HG02642 (cell line): ENCODE measurements around the gene HYDIN.
"Not testable (repeated sequence)": the region's sequence is repeated elsewhere in the genome, so short reads cannot be mapped to it uniquely, and the experiment has no call there.

Experiments used
- ATAC-seq: cut with Tn5 transposase; IDR thresholded peaks from one replicate; pipeline ENCODE4 v1.9.1; 2021; ENCODE audit warnings: mild to moderate bottlenecking; ENCODE audit not compliant: unreplicated experiment, poor library complexity

The HYDIN gene

DNA sequence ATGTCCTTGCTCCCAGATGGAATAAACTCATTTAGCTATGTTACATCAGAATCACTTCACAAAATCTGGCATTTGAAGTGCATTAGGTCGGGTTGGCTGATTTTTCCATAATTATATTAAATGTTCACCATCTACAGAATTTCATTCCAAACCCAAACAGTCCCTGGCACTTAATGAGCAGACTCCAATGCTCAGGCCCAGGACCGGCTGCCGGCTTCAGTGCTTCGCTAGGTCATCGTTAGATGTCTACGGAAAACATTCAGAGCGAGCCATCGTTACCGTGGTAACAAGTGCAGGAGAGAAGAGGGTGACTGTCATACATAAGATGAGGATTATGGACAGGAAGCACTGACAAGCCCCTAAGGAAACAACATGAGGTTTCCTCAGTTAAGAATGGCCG lies 215.1 kb downstream of the HYDIN start:
- ATAC-seq, result not testable (repeated sequence)

DNA sequence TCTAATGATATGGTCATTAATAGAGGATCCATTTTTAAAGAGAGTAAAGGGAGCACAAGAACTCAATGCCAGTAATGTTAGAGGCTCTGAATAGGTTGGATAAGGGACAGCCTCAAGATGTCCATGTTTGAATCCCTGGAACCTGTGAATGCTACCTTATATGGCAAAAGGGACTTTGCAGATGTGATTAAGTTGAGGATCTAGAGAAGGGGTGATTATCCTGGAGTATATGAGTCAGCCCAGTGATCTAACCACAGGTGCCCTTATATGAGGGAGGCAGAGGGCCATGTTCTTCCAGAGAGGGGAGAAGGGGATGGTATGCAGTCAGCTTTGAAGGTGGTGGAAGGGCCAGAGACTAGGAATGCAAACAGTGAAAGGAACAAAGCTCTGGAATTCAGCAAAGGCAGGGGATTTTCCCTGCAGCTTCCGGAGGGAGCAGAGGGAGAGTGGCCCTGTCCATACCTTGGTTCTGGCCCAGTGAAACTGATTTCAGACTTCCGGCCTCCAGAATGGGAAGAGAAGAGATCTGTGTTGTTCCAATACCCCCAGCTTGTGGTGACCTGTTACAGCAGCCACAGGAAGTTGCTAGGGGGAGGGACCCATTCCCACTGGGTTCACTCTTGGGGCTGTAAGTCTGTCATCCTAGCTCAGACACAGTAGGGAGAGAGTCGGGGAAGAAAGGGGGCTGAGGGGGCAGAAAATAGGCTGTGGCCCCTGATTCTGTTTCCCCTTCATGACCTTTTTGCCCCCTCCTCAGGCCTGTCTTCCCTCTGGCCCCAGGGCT lies 220.9 kb downstream of the HYDIN start:
- ATAC-seq, result not testable (repeated sequence)

DNA sequence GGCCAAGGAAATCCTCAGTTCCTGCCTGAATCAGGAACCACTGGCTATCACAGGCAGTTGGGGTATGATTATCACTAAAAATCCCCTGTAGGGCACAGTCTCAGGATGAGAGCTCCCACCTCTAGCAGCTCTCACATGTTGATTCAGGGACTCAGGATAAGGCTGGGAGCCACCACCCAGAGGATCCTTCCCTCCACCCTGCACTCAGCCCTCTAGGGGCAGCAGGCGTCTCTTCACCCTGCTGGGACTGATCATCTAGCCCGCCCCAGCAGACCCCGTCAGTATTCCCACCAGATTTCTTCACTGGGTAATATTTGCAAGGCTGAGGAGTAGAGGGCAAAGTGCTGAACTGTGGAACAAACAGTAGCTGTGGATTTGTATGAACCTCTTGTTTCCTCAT lies 224.0 kb downstream of the HYDIN start:
- not testable (repeated sequence) for ATAC-seq

DNA sequence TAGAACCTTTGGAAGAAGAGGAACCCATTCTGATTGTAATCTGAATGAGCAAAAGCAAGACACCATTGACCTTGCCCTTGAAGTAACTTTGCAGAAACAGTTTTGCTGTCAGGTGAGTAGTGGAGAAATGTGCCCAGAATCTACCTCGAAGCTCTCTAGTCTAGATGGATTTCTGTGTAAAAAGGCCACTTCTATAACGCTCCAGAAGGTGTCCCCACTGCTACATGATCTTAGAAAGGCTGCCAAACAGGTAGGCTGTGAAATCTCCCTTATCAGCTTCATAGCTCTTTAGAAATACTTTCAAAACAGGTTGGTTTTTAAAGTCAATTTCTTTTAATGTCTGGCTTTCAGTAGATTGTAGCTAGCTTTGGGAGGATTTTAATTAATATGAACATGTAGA lies 230.8 kb downstream of the HYDIN start:
- ATAC-seq, result not testable (repeated sequence)

DNA sequence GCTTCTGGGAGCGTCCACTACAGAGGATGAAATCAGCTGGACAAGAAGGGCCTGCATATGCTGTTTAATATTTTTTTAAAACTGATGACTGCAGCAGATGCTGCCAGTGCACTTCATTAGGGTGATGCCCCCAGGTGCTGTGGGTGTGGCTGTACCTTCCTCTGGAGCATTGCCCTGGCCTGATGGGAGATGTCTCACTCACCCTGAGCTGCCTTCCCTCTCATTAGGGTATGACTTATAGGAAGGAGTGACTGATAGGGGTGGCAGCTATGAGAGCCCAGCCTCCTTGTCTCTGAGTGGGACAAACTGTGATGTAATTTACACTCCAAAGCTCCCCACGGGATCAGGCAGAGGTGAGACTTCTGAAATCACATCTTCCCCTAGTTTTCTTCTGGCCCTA lies 234.7 kb downstream of the HYDIN start:
- ATAC-seq, result not testable (repeated sequence)

DNA sequence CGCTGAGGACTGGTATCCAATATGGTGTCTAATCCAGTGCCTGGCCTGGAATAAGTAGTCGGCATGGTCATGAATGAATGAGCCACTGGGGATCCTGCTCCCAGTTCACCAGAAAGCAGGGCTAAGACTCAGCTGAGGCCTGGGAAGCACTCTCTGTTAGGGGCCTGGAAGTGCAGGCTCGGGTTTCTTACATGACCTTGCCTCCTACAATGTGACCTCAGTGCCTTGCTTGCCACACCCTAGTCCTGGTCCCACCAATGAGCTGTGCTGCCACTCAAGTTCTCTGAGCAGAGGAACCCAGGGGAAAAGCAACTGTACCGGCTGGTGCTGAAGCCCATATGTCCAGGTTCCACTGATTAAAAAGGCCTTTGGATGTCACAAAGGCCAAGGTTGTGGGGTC lies 238.0 kb downstream of the HYDIN start:
- not testable (repeated sequence) for ATAC-seq

DNA sequence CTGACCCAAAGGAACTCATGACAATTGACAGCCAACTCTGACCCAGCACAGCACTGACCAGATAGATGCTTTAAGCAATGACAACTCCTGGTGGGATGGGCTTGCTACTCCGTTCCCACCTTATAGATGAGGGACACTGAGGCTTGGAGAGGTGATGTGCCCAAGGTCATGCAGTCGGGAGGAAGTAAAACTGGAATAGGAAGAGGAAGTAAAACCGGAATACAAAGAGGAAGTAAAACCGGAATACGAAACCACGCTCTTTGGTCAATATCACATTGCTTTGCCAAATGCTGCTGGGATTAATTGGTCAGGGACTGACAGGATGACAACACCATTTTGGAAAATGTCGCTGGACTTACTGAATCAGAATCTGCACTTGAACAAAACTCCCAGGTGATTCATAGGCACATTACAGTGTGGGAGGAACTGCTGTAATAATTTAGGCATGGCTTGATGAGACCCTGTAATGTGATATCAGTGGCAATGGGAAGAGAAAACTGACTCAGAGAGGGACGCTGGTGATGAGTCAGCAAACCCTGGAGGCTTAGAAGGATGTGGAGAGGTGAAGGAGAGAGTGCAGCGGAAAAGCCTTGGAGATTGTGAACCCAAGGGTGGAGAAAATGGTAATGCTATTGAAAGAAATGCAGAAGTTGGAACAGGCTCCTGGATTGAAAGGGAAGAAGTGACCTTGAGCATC lies 243.4 kb downstream of the HYDIN start:
- not testable (repeated sequence) for ATAC-seq

DNA sequence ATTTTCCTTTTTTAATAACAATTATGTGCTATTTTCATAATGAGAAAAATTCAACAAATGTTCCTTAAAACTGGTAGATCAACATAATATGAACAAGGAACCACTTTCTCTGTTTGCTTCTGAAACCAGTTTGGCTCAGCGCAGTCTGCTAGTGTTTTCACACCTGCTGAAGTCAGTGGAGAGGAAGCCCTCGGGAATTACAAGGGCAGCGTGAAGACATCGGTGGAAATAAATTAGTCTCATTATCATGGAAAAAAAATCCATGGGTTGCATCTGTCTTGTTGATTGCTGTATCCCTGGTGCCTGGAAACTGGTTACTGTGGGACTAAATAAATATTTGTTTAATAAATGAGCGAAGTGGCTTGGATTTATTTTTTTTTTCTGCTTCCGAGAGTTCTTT lies 245.8 kb downstream of the HYDIN start:
- ATAC-seq, result not testable (repeated sequence)

DNA sequence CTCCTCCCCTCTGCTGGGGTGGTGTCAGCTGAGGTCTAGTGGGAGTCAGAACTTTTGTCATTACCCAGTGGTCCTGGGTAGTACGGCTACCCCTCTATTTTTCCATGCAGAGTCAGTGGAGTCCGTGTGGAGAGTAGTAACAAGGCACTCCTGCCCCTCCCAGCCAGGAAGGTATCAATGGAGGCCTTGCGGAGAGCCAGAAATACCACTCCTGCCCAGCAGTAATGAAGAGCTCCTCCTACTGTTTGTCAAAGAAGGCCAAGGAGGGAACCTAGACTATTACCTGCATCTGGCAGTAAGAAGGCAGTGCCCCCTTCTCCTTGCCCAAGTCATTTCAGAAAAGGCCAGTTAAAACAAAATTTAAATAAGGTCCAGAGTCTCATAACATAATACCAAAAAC lies 262.2 kb downstream of the HYDIN start:
- ATAC-seq, result not testable (repeated sequence)

DNA sequence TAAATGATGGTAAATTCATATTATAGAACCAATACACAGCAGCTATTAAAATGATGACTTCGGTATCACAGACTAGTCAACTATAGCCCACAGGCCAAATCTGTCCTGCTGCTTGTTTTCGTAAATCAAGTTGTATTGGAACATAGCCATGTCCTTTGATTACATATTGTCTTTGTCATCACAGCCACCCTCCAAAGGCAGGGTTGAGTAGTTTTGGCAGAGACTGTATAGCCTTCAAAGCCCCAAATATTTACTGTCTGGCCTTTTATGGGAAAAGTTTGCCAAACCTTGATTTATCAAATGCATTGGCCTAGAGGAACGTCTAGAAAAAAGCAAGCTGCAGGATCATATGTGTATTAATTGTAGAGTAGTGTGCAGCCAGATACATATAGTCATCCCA lies 270.4 kb downstream of the HYDIN start:
- ATAC-seq, result not testable (repeated sequence)

DNA sequence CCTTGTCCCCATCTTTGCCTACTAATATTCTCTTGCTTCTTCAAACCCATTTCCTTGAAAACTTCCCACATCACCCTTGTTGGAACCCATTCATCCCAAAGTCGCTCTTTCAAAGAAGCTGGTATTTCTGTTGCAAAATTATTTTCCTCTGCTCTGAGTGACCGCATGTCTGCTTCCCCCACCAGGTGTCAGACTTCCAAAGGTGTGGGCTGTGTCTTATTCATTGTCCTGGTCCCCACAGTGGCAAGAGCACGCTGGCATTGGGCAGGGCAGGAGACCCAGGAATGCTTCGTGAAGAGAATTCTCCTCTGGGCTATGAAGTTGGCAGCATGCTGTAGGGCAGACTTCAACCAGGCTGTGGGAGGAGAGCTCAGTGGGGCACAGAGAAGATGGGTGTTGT lies 275.6 kb downstream of the HYDIN start:
- ATAC-seq, result not testable (repeated sequence)

DNA sequence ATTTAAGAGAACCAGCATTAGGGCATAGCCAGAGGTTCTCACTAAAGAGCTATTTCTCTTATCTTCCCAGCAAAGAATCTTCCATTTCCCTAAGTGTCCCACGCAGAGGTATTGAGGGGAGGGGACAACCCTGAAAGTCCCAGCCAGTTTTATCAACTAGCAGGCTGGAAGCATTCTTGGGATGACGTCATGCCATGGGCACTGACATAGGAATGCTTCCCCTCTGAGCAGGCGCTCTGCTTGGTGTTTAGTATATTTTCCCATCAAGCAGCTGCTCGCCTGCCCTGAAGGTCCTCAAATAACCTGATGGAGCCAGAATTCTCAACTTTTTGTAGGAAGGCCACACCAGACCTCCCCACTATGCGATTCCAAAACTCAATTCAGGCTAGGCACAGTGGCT lies 276.7 kb downstream of the HYDIN start:
- not testable (repeated sequence) for ATAC-seq

DNA sequence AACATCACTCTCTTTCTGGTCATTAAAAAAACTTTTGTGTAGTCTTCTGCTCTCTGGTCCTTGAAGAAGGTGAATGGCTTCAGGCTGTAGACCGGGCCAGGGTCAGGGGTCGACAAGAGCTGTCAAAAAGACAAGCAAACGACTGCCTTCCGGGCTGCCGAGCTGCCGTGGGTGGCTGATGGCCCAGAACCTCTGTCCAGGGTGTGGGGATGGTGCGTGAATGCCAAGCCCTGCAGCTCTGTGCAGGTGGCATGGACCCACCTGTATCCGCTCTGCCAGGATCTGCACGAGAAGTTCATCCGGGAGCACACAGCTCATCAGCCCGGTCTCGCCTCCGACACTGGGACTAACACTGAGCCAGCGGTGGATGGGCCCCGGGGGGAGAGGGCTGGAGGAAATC lies 287.0 kb downstream of the HYDIN start:
- not testable (repeated sequence) for ATAC-seq

DNA sequence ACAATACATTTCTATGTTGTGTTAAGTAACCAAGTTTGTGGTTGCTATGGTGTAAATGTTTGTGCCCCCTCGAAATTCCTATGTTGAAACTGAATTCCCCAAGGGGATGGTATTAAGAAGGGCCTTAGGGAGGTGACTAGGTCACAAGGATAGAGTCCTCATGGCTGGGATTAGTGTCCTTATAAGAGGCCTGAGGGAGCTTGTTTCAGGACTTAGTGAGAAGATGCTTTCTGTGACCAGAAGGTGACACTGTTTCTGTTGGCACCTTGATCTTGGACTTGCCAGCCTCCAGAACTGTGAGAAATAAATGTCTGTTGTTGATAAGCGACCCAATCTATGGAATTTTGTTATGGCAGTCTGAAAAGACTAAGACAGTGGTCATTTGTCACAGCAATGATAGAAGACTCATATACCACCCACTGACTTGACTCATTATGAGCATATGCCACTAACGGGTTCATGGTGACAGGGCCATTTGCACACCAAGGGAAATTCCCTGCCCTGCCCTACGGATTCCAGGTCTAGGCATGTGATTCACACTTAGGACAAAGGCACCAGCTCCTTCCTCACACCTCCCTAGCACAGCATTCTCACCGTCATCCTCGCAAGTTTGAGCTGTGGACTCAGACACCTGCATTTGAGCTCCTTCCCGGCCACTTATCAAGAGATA lies 290.7 kb downstream of the HYDIN start:
- not testable (repeated sequence) for ATAC-seq

DNA sequence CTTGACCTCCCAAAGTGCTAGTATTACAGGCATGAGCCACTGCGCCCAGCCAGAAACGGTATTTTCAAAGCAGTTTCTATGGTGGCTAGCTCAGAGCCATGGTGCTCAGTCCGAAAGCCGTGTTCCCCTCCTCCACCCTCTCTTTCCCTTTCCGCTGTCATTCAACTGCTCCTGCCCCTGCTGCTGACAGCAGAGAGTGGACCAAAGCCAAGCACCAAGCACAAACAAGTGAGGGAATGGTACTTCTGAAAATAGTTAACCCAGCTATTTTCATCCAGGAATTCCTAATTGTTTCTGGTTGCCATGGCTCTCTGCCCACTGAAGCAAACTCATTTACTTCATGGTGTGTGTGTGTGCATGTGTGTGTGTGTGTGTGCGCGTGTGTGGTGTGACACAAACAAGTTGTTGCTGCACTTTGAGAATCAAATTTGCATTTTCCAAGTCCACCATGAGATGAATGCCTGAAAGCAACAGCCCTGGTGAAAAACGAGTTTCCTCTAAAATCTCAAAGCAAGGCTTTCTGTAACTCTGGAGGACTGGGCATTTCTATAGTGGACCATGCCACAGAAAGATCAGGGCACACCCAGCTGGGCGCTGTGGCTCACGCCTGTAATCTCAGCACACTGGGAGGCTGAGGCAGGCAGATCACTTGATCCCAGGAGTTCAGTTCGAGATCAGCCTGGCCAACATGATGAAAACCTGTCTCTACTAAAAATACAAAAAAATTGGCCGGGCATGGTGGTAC lies 293.6 kb downstream of the HYDIN start:
- not testable (repeated sequence) for ATAC-seq

DNA sequence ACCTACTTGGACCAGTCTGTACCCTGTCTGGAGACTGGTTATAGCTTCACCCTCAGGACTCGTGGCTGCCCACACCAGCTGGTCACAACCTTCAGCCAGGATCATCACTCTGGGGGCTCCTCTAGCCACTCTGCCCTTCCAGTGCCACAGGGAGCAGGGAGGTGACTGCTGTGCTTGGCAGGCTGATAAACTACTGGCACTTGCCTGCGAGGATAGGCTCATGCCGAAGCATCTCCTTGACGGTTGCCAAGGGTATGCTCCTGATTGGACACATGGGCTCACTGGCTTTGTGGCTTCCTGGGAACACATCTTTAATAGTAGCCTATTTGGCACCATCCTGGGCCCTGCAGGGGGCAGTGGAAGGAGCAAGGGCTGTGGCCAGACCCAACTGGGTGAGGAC lies 295.2 kb downstream of the HYDIN start:
- not testable (repeated sequence) for ATAC-seq

DNA sequence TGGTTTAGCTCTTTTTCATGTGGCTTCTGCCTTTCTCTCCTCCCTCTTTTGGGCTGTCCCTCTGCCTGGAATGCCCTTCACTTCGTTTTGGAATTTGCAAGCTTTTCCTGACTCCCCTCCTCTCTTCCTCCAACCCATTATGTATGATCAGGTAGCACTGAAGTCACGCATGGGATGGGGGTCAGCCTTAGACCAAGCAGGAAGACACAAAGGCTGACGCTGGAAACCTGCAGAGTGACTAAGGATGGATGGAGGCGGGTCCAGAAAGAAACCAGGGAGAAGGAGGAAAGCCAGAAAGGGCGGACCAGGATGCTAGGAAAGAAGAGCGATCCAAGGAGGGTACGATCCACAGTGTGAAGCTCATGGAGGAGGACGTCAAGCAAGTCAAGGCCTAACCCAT lies 296.8 kb downstream of the HYDIN start:
- not testable (repeated sequence) for ATAC-seq

DNA sequence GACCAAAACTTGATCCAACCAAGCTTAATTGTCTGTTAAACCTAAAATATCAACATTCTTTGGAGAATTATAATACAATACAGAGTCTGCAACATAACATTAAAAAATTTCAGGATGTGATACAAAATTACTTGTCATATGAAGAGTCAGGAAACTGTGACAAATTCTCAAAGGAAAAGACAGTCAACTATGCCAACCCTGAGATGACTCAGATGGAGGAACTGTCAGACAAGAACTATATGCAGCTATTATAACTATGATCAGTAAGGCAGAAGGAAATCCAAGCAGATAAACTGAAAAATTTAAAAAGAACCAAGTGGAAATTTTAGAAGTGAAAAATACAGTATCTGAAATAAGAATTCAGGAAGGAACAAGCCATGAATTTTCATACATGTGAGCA lies 299.8 kb downstream of the HYDIN start:
- not testable (repeated sequence) for ATAC-seq

DNA sequence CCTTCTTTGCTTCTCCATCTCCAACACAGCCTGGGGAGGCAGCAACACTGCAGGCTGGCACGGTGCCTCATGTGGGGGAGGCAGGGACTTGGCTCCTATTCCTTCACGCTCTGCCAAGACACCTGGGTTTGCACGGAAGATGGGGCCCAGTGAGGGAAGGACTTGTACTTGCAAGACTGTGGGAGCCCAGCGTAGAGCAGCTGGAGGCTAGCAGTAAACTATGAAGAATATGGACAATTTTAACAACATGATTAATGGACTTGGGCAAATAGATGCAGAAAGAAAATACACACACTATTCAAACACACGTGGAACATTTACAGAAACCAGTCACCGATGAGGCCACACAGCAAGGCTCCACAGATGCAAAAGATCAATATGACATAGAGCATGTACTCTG lies 308.4 kb downstream of the HYDIN start:
- ATAC-seq, result not testable (repeated sequence)

DNA sequence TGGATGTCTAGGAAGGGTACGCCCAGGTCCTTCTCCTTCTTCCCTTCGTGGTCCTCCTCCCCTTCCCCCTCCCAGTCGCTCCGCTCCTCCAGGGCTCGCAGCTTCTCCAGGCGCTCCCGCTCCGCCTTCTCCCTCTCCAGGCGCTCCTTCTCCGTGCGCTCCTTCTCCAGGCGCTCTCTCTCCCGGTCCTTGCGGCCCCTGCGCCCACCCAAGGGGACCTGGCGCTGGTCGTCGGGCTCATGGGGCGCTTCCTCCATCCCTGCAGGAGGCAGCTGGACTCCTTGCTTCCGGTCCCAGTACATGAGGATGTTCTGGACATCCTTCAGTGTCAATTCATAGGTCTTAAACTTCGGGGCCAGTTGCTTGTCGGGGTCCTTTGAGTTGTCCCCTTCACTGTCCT lies 309.9 kb downstream of the HYDIN start:
- not testable (repeated sequence) for ATAC-seq
